ENCODE results near the gene UBXN7.
"Not testable (repeated sequence)": the region's sequence is repeated elsewhere in the genome, so short reads cannot be mapped to it uniquely, and the experiment has no call there.

Gene UBXN7

GRCh38 chr3:196423044-196423781 lies 9.0 kb downstream of the UBXN7 start:
- Histone ChIP-seq H3K36me3 (ENCODE audit: insufficient read depth, low read length) (peaks cover 36% of the 10 kb centered on the region; the same call in 1 of the 2 replicates), H3K27me3 (ENCODE audit: insufficient read depth, low read length) (no peaks in the 10 kb centered on the region), H3K79me2 (ENCODE audit: insufficient read depth, low read length) (peaks cover 94% of the 10 kb centered on the region), H2AFZ (ENCODE audit: low read length) (no peak overlapping the region), H3K9me2 (ENCODE audit: low read depth, low read length) (no peaks in the 10 kb centered on the region), H3F3A (ENCODE audit: insufficient read depth, low read length) (no peaks in the 10 kb centered on the region), H3K4me1 (ENCODE audit: insufficient read depth, low read length, severe bottlenecking) (peaks cover 13% of the 10 kb centered on the region), H3K9me3 (ENCODE audit: low read length) (peaks cover 8% of the 10 kb centered on the region; the same call in 1 of the 2 replicates), H3K4me3 (ENCODE audit: low read depth, low read length, poor library complexity, severe bottlenecking) (no peak overlapping the region), H4K20me1 (ENCODE audit: insufficient read depth, low read length) (no peaks in the 10 kb centered on the region), H3K27ac (ENCODE audit: low read depth, low read length, poor library complexity, severe bottlenecking) (peak overlapping the region; percentile 40), H3K4me2 (ENCODE audit: low read length) (peak overlapping the region; percentile 7; the same call in 1 of the 2 replicates), H3K9ac (ENCODE audit: low read length) (no peak overlapping the region)
- no peak for TF ChIP-seq CTCF (IDR thresholded peaks at IDR 0.05; ENCODE audit: low read length)
- TF ChIP-seq EZH2 (IDR thresholded peaks at IDR 0.05; ENCODE audit: borderline replicate concordance, low read length): no peak

- Histone ChIP-seq H3K36me3 (ENCODE audit: insufficient read depth, low read length) (peaks cover 23% of the 10 kb centered on the region; the same call in 1 of the 2 replicates), H3K79me2 (ENCODE audit: insufficient read depth, low read length) (peaks cover 93% of the 10 kb centered on the region), H3K4me1 (ENCODE audit: insufficient read depth, low read length, severe bottlenecking) (peaks cover 13% of the 10 kb centered on the region)
- H2AFZ ChIP-seq (ENCODE audit: low read length); H4K20me1 ChIP-seq (ENCODE audit: insufficient read depth, low read length); H3K27ac ChIP-seq (ENCODE audit: low read depth, low read length, poor library complexity, severe bottlenecking); H3K27me3 ChIP-seq (ENCODE audit: insufficient read depth, low read length); H3K9ac ChIP-seq (ENCODE audit: low read length); H3K9me2 ChIP-seq (ENCODE audit: low read depth, low read length); H3K4me3 ChIP-seq (ENCODE audit: low read depth, low read length, poor library complexity, severe bottlenecking); H3K9me3 ChIP-seq (ENCODE audit: low read length); H3K4me2 ChIP-seq (ENCODE audit: low read length); H3F3A ChIP-seq (ENCODE audit: insufficient read depth, low read length): not testable (repeated sequence)
Observed at GRCh38 chr3:196421668-196422067, 10.6 kb downstream of the UBXN7 start.

- Histone ChIP-seq H3K4me2 (ENCODE audit: low read length) (no peak overlapping the region), H3K27ac (ENCODE audit: low read depth, low read length, poor library complexity, severe bottlenecking) (no peak overlapping the region), H3K9me2 (ENCODE audit: low read depth, low read length) (no peaks in the 10 kb centered on the region), H3K9me3 (ENCODE audit: low read length) (peaks cover 8% of the 10 kb centered on the region; the same call in 1 of the 2 replicates), H3K9ac (ENCODE audit: low read length) (no peak overlapping the region), H3K27me3 (ENCODE audit: insufficient read depth, low read length) (no peaks in the 10 kb centered on the region), H3F3A (ENCODE audit: insufficient read depth, low read length) (no peaks in the 10 kb centered on the region), H2AFZ (ENCODE audit: low read length) (no peak overlapping the region), H3K79me2 (ENCODE audit: insufficient read depth, low read length) (peaks cover 94% of the 10 kb centered on the region), H3K4me3 (ENCODE audit: low read depth, low read length, poor library complexity, severe bottlenecking) (no peak overlapping the region), H3K36me3 (ENCODE audit: insufficient read depth, low read length) (peaks cover 30% of the 10 kb centered on the region), H4K20me1 (ENCODE audit: insufficient read depth, low read length) (no peaks in the 10 kb centered on the region), H3K4me1 (ENCODE audit: insufficient read depth, low read length, severe bottlenecking) (peaks cover 13% of the 10 kb centered on the region)
- no peak for TF ChIP-seq CTCF (IDR thresholded peaks at IDR 0.05; ENCODE audit: low read length)
- TF ChIP-seq EZH2 (IDR thresholded peaks at IDR 0.05; ENCODE audit: borderline replicate concordance, low read length): no peak
Observed at GRCh38 chr3:196419386-196419785, 12.8 kb downstream of the UBXN7 start.

GRCh38 chr3:196418601-196419000 lies 13.6 kb downstream of the UBXN7 start:
- no peak overlapping the region for H3K27ac ChIP-seq (ENCODE audit: low read depth, low read length, poor library complexity, severe bottlenecking)
- H3F3A ChIP-seq (ENCODE audit: insufficient read depth, low read length): no peaks in the 10 kb centered on the region
- no peak overlapping the region for H3K4me2 ChIP-seq (ENCODE audit: low read length)
- TF ChIP-seq CTCF (IDR thresholded peaks at IDR 0.05; ENCODE audit: low read length): no peak
- no peak for TF ChIP-seq EZH2 (IDR thresholded peaks at IDR 0.05; ENCODE audit: borderline replicate concordance, low read length)
- no peak overlapping the region for H2AFZ ChIP-seq (ENCODE audit: low read length)
- peaks cover 10% of the 10 kb centered on the region; the same call in 1 of the 2 replicates for H3K9me3 ChIP-seq (ENCODE audit: low read length)
- peaks cover 34% of the 10 kb centered on the region for H3K36me3 ChIP-seq (ENCODE audit: insufficient read depth, low read length)
- no peaks in the 10 kb centered on the region for H3K9me2 ChIP-seq (ENCODE audit: low read depth, low read length)
- H3K27me3 ChIP-seq (ENCODE audit: insufficient read depth, low read length): no peaks in the 10 kb centered on the region
- no peak overlapping the region for H3K9ac ChIP-seq (ENCODE audit: low read length)
- H3K4me3 ChIP-seq (ENCODE audit: low read depth, low read length, poor library complexity, severe bottlenecking): no peak overlapping the region
- H3K79me2 ChIP-seq (ENCODE audit: insufficient read depth, low read length): peaks cover 96% of the 10 kb centered on the region
- H4K20me1 ChIP-seq (ENCODE audit: insufficient read depth, low read length): no peaks in the 10 kb centered on the region
- H3K4me1 ChIP-seq (ENCODE audit: insufficient read depth, low read length, severe bottlenecking): peaks cover 11% of the 10 kb centered on the region
